HG02840 (cell line): ENCODE data around the gene LGR6.
"Not testable (repeated sequence)": the region's sequence is repeated elsewhere in the genome, so short reads cannot be mapped to it uniquely, and the experiment has no call there.

Experiments
- ATAC-seq: cut with Tn5 transposase; IDR thresholded peaks from one replicate; pipeline ENCODE4 v1.9.1; 2021; ENCODE audit warnings: mild to moderate bottlenecking, moderate library complexity, moderate number of reproducible peaks; ENCODE audit not compliant: unreplicated experiment, low FRiP score

LGR6 gene

DNA sequence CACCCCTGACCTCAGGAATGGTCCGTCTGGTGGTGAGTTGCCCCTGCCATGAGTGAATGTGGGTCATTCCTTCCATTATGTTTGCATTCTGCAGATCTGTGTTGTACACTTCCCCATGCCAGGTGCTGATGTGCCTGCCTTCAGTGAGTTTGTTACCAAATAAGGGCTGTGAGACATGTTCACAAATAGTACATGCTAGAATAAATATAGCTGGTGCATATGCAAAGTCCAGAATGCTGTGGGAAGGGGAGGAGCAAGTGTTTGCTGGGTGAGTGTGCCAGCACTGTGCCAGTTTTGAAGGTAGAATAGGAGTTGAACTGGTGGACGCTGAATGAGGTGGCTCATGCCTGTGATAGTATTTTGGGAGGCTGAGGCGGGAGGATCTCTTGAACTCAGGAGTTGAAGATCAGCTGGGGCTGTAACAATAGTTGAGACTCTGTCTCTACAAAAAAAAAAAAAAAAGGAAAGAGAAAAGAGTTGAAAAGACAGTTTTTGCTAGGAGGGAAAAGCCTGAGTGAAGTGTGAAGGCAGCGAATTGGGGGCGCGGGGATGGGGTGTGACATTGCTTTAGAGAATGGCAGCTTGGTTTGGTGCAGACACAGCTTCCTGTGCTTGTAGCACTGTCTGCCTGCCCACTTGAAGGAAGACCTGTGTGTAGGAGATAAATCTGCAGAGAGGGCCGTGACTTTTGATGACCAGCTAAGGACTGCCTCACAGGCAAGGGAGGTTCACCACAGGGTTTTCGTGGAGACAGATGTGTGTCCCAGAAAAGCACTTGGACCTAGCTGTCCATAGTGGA lies 61.1 kb downstream of the LGR6 start:
- no peak for ATAC-seq

GRCh38 chr1:202255343-202255742 lies 61.7 kb downstream of the LGR6 start:
- ATAC-seq = no peak

GRCh38 chr1:202259705-202260104 lies 66.1 kb downstream of the LGR6 start:
- no peak for ATAC-seq

DNA sequence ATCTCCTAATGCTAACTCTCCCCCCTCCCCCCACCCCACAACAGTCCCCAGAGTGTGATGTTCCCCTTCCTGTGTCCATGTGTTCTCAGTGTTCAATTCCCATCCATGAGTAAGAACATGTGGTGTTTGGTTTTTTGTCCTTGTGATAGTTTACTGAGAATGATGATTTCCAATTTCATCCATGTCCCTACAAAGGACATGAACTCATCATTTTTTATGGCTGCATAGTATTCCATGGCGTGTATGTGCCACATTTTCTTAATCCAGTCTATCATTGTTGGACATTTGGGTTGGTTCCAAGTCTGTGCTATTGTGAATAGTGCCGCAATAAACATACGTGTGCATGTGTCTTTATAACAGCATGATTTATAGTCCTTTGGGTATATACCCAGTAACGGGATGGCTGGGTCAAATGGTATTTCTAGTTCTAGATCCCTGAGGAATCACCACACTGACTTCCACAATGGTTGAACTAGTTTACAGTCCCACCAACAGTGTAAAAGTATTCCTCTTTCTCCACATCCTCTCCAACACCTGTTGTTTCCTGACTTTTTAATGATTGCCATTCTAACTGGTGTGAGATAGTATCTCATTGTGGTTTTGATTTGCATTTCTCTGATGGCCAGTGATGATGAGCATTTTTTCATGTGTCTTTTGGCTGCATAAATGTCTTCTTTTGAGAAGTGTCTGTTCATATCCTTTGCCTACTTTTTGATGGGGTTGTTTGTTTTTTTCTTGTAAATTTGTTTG lies 67.8 kb downstream of the LGR6 start:
- ATAC-seq = not testable (repeated sequence)

DNA sequence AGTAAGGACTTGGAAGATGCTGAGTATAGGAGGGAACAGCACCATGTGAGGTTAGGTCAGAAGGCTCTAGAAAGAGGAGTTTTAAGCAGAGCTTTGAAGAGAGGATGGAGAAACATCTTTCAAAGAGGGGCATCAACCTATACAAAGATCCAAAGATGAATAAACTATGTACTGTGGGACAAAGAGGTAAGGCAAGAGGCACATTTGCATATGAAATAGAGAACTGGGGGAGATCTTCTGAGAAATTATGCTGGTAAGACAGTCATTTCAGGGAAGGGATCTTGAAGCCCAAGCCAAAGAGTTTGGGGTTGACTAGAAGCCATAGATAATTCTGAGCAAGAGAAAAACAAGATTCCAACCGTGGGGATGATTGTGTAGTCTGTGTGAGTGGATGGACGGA lies 70.0 kb downstream of the LGR6 start:
- ATAC-seq = no peak

GRCh38 chr1:202264300-202264699 lies 70.7 kb downstream of the LGR6 start:
- no peak for ATAC-seq

DNA sequence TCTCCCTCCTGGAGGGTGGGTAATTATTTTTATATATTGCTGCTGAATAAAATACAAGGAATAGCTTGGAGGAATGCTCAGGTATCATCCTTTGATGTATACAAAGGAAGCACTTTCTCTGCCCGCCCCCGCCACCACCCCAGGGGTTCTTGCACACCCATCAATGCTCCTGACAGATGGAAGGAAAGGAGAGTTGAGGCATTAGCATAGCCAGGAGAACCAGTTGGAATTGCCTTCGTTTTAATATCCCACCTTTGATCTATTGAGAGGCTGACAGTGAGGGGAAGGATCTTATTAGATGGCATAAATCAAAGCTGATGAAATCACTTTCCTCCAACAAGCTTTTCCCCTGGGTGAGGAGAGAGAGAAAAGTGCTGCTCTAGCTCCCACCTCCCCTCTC lies 71.1 kb downstream of the LGR6 start:
- ATAC-seq = no peak

DNA sequence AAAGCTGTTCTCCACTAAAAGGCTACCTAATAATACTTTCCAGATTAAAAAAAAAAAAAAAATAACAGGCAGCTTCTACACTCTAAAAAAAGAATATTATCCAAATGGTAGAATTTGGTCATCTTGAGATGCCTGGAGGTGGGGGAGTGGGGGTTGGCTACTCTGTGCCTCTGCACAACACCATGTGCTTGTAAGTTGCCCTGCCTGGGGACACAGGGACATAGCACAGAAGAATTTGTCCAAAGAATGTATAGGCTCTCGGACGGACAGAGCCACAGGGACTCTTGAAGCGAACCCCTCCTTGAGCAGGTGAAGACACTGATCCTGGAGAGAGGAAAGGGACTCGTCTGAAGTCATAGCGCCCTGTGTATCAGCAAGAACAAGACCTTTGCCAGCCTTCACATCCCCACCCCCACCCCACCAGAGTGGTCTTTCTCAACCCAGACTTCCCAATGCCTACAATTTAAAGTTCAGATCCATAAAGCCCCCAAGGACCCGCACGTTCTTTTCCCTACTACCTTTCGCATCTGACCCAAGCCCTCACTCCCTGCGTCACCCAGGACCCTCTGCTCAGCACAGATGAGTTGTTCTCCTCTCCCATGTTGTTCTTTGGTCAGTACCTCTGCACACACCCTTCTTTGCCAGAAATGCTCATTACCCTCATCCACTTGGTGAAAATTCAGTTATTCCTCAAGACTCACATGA lies 72.6 kb downstream of the LGR6 start:
- ATAC-seq = no peak

- no peak for ATAC-seq
These were observed 74.4 kb downstream of the LGR6 start for GRCh38 chr1:202268032-202268431.

- ATAC-seq = no peak
These were observed 75.2 kb downstream of the LGR6 start for GRCh38 chr1:202268817-202269216.

DNA sequence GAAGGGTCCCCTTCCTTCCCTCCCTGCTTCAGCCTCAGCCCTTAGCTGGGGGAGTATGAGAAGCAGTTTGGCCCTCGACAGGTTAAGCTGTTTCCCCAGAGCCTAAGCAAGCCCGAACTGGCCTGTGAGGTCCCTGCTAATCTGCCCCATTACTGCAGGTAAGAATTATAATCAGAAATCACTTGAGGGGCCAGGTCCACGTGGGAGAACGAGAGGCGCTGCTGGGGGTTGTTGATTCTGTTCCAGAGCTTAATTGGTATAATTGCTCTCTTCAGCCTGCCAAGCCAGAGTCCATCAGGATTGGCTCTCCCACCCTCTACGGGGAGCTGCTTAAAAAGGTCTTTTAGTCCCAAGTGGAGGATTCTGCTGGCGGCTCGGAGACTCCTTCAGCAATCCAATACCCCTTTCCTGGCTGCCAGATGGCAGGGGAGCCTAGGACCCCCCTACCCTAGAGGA lies 77.3 kb downstream of the LGR6 start:
- no peak for ATAC-seq

GRCh38 chr1:202272103-202272845 lies 78.7 kb downstream of the LGR6 start:
- no peak for ATAC-seq

DNA sequence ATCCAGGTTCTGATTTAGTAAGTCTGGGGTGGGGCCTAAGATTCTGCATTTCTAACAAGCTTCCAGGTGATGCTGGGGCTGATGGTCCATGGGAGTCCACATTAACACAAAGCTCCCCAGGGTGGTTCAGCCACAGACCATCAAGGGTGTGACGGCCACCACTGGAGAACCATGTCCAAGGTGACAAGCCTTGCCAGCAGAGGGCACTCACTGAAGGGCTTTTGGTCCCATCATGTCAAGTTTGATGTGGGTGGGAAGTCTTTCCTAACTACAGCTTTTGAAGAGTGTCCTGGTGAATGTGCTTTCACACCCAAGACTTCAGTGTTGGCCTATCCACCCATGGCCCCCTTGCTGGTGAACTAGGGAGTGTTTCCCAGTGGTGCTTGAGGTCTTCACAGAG lies 81.0 kb downstream of the LGR6 start:
- ATAC-seq = no peak

DNA sequence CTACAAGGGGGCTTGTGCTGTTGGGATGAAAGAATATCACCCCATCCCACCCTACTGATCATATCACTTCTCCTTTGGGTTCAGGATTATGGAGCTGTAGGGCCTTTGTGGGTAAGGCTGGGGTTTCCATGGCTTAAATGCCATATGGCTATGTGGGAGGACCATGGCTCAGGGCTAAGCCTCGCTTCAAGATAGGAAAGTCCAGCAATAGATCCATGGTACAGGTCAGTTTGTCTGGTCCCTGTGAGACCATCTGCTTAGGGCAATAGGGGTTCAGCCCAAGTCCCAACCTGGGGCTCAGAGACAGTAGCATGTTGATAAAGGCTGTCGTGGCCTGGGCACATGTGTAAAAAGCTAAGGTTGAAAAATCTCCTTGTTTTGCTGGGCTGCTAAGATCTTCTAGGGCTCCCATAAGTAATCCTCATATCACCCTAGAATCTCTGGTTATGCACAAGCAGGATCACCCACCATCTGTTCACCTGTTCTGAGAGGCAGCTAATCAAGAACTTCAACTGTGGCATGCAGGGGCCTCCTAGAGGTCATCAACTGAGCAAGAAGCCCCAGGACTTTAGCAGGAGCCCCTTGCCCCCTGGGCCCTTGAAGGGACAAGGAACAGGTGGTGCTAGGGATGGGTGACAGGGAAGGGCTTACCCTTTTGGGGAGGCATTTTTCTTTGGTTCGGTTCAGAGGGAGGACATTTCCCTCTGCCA lies 81.6 kb downstream of the LGR6 start:
- no peak for ATAC-seq

GRCh38 chr1:202276081-202276715 lies 82.6 kb downstream of the LGR6 start:
- no peak for ATAC-seq

DNA sequence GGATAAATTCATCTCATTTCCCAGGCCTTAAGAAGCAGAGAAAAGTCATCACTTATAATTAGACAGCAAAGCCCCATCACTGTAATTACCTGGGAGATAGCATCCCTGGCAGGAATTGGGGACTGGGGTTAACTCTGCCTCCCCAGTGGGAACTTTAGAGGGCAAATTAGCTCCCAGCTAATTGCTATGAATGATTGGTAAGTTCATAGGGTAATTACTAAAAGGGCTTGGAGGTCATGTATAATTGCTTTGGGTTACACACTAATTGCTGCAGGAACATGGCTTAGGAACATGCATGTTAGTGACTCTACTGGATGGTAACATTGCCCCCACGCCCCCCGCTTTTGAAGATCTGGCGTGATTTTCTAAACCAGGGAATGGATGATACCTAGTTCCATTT lies 83.3 kb downstream of the LGR6 start:
- ATAC-seq = no peak

GRCh38 chr1:202278751-202279150 lies 85.2 kb downstream of the LGR6 start:
- no peak for ATAC-seq

- no peak for ATAC-seq
These were observed 86.2 kb downstream of the LGR6 start for GRCh38 chr1:202279806-202280205.

GRCh38 chr1:202280595-202280994 lies 87.0 kb downstream of the LGR6 start:
- ATAC-seq = no peak
